Nephron progenitor cell (in vitro differentiated cells): ENCODE data around the gene PPP6R3.

Experiments used
- DNase-seq: peaks from one replicate; pipeline ENCODE4 v3.0.0; 2021
- H3K27ac Mint-ChIP-seq: 2 replicates; pipeline ENCODE4 v1.8.0; 2021; ENCODE audit warnings: mild to moderate bottlenecking, moderate library complexity, mixed read lengths
- H3K27me3 Mint-ChIP-seq: 2 replicates; pipeline ENCODE4 v1.8.0; 2021; ENCODE audit warnings: mild to moderate bottlenecking, low read depth, mixed read lengths; ENCODE audit not compliant: poor library complexity
- H3K36me3 Mint-ChIP-seq: 2 replicates; pipeline ENCODE4 v1.8.0; 2021; ENCODE audit warnings: low read depth, mixed read lengths
- H3K4me1 Mint-ChIP-seq: 2 replicates; pipeline ENCODE4 v1.8.0; 2021; ENCODE audit warnings: mixed read lengths
- H3K4me3 Mint-ChIP-seq: 2 replicates; pipeline ENCODE4 v1.8.0; 2021; ENCODE audit warnings: mild to moderate bottlenecking, moderate library complexity, mixed read lengths
- H3K9me3 Mint-ChIP-seq: 2 replicates; pipeline ENCODE4 v1.8.0; 2021; ENCODE audit warnings: mild to moderate bottlenecking, moderate library complexity, mixed read lengths
- TF ChIP-seq, protein P1 (sequence below): fragments of 200-600 bp; sonication (generic); IDR thresholded peaks from 2 replicates; pipeline ENCODE4 v1.5.0; 2021; ENCODE audit warnings: antibody characterized with exemption

PPP6R3 gene

DNA sequence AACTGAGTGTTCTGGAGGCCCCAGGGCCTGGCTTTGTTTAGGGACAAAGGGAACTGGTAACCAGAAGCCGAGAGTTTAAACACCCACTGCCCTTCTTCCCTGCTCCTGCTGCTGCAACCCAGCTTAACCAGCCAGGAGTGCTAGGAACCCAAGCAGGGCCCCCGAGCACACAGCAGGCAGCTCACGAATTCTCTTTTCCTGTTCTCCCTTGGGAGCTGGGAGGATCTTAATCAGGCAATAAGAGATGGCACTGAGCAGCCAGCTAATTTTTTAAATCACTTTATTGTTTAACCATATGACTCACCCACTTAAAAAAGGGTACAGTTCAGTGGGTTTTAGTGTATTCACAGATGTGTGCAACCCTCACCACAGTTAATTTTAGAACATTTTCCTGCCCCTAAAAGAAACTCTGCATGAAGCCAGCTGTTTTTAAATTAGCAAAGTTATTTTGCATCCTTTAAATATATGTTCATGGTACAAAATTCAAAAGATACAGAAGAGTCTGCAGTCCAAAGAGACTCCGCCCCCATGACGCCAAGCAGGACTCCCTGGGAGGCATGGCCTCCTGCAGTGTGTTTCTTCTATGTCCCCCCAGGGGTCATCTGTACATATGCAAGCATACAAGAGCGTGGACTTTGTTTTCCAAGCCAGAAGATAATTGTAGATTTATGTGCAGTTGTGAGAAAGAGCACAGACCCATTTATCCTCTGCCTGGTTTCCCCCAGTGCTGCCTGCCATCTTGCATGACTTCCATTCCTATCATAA, 18.9 kb upstream of the PPP6R3 start:
- Mint-ChIP-seq H3K36me3 (peaks cover 45% of the 10 kb centered on the region), H3K4me3 (no peak overlapping the region), H3K27ac (peak overlapping the region; percentile 74), H3K27me3 (peaks cover 3% of the 10 kb centered on the region), H3K4me1 (peaks cover 26% of the 10 kb centered on the region), H3K9me3 (no peaks in the 10 kb centered on the region)
- TF ChIP-seq, protein P1, sequence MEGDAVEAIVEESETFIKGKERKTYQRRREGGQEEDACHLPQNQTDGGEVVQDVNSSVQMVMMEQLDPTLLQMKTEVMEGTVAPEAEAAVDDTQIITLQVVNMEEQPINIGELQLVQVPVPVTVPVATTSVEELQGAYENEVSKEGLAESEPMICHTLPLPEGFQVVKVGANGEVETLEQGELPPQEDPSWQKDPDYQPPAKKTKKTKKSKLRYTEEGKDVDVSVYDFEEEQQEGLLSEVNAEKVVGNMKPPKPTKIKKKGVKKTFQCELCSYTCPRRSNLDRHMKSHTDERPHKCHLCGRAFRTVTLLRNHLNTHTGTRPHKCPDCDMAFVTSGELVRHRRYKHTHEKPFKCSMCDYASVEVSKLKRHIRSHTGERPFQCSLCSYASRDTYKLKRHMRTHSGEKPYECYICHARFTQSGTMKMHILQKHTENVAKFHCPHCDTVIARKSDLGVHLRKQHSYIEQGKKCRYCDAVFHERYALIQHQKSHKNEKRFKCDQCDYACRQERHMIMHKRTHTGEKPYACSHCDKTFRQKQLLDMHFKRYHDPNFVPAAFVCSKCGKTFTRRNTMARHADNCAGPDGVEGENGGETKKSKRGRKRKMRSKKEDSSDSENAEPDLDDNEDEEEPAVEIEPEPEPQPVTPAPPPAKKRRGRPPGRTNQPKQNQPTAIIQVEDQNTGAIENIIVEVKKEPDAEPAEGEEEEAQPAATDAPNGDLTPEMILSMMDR, result no peak
- no peak for DNase-seq

DNA sequence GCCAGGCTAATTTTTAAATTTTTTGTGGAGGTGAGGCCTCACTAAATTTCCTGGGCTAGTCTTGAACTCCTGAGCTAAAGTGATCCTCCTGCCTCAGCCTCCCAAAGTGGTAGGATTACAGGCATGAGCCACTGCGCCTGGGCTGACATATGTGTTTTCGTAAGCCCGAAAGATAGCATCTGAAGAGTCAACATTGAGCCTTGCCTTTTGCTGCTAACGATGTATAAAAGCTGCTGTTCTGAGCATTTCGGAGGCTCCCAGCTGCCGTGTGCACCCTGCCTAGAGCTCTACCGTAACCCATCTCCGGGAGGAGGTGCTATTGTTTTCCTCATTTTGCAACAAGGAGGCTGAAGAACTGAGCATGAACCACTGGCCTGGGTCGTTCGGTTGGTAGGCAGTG, 18.1 kb upstream of the PPP6R3 start:
- Mint-ChIP-seq H3K27me3 (peaks cover 3% of the 10 kb centered on the region), H3K4me1 (peaks cover 22% of the 10 kb centered on the region), H3K36me3 (peaks cover 45% of the 10 kb centered on the region), H3K4me3 (no peak overlapping the region), H3K9me3 (no peaks in the 10 kb centered on the region), H3K27ac (no peak overlapping the region)
- TF ChIP-seq, protein P1, result no peak
- DNase-seq, result no peak

DNA sequence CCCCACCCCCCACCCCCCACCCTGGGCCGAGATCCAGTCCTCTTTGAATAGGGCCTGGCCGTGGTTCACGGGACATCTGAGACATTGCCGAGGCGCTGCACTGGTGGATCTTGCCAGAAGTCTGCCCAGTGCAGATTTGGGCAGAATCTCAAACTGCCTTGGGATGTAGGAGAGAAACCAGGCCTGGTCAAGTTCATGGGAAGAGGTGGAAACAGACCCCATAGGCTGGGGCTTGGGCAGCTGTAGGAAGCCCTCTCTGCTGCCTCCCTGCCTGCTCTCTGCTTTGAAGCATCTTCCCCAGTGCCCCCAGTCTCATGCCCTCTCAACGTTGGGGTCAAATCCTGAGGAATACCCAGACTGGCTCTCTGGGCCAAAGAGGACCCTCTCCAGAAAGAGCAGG, 16.0 kb upstream of the PPP6R3 start:
- H3K9me3 Mint-ChIP-seq, result no peaks in the 10 kb centered on the region
- no peak overlapping the region for H3K4me3 Mint-ChIP-seq
- peaks cover 16% of the 10 kb centered on the region for H3K4me1 Mint-ChIP-seq
- TF ChIP-seq, protein P1, result no peak
- DNase-seq, result no peak
- H3K27me3 Mint-ChIP-seq, result no peaks in the 10 kb centered on the region
- H3K36me3 Mint-ChIP-seq, result peaks cover 56% of the 10 kb centered on the region
- no peak overlapping the region for H3K27ac Mint-ChIP-seq

DNA sequence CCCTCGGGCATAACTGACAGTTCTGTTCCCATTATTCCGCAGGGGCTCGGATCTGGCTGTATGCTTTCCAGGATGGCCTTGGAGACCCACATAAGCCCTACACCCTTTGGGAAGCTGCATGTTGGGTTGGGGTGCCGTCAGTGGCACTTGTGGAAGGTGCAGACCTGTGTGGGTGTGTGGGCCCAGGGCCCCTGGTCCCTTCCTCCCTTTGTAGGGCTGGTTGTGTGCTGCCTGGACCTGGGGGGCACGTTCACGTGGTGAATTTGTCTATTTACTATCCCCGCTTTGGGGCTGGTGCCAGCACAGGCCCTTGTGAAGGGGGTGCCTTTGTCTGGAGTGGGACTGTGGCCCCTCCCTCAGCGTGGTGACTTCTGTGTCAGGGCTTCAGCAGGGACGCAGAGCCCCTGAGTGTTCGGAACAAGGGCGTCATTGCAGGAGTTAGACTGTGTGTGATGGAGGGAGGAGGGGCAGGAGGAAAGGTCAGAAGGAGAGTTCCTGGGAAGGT, 15.0 kb upstream of the PPP6R3 start:
- H3K27me3 Mint-ChIP-seq, result no peaks in the 10 kb centered on the region
- no peak overlapping the region for H3K27ac Mint-ChIP-seq
- no peaks in the 10 kb centered on the region for H3K9me3 Mint-ChIP-seq
- TF ChIP-seq, protein P1, result no peak
- H3K4me1 Mint-ChIP-seq, result peaks cover 8% of the 10 kb centered on the region
- H3K4me3 Mint-ChIP-seq, result no peak overlapping the region
- H3K36me3 Mint-ChIP-seq, result peaks cover 54% of the 10 kb centered on the region
- DNase-seq, result no peak

DNA sequence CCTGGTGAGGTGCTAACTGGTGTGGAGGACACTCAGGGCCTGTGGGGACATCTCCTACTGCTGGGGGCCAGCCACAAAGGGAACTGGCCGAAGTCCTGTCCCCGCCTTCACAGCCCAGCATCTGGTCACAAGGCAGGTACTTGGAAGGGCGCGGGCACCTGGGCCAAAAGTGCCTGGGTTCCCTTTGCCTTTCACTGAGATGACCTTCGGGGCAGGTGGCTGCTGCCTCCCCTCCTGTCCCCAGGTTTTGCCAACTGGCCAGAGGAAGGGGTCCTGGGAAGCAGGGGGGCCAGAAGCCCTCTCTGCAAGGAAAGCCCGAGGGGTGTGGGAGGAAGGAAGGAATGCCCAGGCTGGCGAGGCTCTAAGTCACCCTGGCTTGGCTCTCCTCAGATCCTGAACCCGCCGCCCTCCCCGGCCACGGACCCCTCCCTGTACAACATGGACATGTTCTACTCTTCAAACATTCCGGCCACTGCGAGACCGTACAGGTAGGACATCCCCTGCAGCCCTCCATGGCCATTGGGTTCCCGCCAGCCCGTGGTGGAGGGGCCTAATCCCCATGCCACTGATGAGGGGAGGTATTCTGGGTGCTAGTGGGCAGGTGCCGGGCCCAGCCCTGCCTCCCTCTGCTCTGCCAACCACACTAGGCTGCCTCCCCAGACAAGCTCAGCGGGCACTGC, 14.4 kb upstream of the PPP6R3 start:
- Mint-ChIP-seq H3K4me1 (peaks cover 5% of the 10 kb centered on the region), H3K36me3 (peaks cover 48% of the 10 kb centered on the region), H3K9me3 (no peaks in the 10 kb centered on the region), H3K27ac (peak overlapping the region; percentile 59), H3K4me3 (no peak overlapping the region), H3K27me3 (no peaks in the 10 kb centered on the region)
- TF ChIP-seq, protein P1, result no peak
- DNase-seq, result no peak
